NCI-H1436 treated with DMSO at 0.1 percent for 48 hours (cell line): ENCODE results near the gene EXOC6B.

Source experiments
- DNase-seq: peaks from one replicate; lab custom pipeline; 2025; lab: John Stamatoyannopoulos, UW

Gene EXOC6B

DNA sequence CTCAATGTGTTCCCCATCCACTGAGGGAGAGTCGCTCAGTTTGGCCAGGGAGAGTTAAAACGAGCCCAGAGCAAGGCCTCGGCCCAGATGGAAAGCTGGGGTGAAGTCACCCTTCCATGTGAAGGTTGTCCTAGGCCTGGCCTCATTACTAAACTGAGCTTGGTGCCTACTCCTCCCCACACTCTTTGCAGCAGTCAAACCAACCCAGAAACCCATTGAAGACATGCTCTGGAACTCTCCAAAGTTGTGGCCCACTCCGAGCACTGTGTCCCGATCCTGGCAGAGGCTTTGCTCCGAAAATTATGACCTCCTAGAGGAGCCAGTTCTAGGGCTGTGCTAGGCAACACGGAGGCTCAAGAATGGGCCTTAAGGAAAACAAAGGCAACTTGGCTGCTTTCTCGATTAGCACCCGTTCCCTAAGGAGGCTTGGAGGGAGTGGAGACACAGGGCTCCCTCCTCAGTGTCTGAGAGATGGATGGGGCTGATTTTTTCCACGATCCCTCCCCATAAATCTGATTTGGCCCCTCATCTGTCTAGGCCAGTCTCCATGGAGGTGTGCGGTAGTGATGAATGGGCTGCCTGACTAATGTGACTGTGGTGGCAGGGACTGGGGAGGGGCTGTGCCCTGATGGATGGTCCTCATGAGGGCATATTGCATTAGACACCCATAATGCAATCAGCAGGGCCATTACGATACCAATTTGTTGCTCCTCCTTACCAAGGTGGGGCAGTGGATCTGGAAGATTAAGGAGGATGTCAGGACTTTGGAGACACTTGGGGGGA, 666.4 kb downstream of the EXOC6B start:
- DNase-seq = no peak

DNA sequence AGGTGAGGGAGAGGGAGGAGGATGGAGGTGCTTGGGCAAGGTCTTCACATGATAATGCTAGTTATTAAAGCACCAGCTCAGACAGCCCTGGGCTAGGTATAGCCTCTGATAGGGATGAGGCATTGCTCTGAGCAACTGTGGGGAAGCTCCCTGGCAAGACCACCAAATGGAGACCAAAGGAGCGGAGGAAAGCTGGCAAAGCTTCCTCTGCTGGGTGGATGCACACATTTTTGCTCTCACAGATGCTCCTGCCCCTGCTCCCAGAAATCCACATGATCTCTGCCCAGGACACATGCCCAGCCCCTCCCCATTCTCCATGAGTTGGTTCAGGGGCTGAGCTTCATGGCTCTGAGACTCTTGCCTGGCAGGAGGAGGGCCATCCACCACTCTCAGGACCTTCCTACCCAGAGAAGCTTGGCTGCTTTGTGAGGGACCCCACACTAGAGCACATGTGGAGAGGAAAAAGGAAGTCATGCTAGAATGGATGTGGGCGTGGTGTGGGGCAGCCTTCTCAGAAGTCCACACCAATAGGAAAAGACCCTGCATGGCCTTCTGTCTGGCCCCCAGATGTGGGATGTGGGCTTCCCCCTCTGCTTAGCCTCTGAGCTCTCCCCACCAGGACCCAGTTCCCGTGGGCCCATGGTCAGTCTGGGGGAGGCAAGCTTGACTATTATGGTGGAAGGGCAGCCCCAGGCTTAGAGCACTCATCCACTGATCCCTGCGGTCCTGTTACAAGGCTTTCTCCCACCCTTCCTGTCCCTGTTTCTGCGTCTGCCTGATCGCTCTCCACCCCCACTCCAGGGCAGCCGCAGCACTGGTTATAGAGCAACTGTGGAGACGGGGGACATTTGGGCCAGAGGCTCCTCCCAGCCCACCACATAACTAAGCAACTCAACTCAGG, 667.7 kb downstream of the EXOC6B start:
- DNase-seq = no peak

DNA sequence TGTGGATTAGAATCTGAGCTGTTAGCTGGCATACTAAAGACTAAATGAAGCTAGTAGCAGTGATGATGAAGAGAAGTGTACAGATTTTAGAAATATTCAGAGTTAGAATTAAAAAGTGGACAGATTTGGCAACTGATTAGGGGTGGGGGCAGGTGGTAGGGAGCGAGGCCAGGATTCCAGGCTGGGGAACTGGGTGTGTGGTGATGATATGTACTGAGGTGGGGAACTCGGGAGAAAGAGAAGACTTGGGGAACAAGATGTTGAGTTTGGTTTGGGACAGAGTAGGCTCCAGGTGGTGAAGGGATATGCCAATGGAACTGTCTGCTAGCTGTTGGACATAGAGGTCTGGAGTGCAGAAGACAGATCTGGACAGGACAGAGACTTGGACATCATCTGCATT, 669.0 kb downstream of the EXOC6B start:
- no peak for DNase-seq

DNA sequence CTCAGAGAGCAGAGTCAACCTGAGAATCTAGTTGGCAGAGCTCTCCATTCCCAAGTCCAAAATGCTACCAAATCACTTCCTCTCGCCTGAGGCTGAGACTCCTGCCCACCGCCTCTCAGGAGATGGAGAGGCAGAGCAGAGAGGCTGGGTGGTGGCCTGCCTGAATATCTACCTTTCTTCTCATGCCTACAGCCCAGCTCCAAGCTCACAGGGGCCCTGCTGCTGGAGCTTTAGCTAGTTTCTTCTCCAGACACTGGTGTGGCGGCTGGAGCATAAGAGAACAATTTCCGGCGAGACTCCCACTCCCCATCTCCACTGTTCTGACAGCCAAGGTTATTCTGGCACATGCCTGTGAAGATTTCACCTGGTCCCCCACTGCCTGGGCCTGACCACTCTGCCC, 670.1 kb downstream of the EXOC6B start:
- no peak for DNase-seq

DNA sequence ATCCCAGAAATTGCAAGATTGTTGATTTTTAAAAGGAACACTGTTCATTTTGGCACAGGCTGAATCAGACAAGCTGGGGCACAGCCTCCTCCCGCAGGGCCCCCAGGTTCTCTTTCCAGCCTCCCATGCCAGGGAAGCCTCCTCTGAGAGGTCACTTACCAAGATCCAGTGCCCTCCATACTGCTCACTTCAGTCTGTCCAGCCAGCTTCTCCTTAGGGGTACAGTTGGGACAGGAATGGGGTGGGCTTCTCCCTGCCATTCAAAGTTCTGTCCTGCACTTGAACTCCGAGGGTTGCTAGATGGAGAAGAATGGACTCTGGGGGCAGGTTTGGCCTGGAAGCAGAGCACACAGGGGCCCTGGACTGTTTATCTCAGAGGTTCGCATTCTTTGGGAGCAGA, 670.7 kb downstream of the EXOC6B start:
- DNase-seq = no peak

DNA sequence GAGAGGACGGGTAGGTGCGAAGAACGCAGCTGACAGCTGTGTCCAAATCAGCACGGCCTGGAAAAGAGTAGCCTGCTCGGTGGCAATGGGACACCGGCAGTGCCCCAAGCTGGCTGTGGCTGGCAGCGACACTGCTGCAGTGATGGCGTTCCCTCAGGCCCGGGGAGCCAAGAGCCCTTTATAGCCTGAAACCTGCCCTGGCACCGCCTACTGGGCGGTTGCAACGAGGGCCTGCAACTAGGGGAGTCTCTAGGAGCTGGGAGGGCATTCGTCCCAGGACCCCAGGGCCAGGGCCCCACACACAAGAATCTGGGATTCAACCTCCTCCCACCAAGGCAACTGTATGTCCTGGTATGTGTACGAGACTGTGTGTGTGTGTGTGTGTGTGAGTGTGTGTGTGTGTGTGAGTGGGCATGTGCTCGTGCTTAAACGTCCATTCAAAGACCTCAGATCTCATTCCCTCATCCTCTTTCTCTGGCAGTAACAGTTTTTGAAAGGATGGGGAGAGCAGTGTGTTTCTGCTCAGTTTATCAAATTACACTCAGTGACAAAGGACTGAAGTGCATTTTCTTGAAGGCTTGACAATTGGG, 671.4 kb downstream of the EXOC6B start:
- DNase-seq = no peak

DNA sequence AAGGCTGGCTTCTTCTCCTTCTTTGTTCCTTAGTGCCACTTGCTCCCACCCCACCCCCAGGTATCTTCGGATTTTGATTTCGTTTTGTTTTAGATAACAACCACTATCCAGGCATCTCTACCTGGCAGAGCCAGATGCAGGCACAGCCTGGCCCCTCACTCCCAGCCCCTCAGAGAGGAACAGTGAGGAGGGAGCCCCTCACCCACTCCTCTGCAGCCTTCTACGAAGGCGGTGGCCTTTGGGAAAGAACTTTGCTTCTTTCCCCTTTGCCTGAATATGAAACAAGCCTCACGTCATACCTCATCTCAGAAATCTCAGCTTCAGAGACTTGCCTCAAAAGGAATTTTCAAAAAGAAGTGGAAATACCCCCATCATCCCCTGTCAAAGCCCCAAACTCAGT, 671.9 kb downstream of the EXOC6B start:
- no peak for DNase-seq

DNA sequence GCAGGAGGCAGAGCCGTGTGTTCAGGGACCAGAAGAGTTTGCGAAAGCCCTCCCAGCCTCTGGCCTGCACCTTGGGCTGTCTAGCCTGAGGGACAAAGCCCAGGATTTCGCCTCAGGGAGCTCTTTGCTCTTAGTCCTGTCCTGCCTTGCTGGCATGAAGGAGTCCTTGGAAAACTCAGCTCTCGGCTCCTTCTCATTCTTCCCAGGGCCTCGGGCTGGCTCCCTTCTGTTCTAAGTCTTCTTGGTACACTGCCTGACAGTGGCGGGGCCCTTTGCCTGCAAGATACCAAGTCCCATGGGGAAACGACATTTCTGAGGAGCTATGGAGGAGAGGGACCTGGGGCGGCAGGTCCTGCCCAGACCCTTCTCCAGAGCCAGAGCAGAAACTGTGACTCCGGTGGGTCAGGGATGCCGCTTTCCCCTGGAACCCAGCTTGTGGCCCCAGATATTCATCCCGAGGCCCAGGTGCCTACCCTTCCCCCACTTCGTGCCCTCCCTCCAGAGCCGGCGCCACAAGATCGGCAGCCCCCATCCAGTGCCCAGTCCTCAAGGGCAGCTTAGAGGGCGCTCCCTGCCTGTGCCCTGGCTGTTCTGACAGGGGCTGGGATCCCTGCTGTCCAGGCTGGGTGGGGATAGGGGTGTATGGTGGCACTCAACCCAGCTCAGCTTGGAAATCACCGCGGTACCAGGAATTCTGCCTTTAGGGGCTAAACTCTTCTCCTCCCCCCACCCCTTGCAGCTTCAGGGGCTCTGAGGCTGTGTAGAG, 672.6 kb downstream of the EXOC6B start:
- DNase-seq = no peak

DNA sequence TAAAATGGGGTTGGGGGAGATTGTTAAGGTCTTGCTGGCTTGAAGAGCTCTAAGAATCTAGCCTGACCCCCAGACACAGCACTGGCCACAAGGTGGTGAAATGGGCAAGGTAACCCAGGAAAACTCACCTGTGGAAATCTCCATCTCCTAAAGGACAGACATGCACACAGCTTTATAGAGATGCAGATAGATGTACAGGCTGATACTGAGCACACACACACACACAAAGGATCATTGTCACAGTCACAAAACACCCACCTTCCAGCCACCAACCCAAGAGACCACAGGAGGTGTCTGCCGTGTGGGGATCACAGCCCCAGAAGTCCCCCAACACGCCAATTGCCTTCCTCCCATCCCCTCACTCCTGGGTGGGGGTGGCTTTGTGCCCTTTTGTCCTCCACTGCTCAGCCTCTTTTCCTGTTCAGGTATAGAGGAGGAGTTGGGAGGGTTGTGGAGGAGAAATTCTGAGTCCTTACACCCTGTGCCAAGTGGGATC, 674.9 kb downstream of the EXOC6B start:
- no peak for DNase-seq

DNA sequence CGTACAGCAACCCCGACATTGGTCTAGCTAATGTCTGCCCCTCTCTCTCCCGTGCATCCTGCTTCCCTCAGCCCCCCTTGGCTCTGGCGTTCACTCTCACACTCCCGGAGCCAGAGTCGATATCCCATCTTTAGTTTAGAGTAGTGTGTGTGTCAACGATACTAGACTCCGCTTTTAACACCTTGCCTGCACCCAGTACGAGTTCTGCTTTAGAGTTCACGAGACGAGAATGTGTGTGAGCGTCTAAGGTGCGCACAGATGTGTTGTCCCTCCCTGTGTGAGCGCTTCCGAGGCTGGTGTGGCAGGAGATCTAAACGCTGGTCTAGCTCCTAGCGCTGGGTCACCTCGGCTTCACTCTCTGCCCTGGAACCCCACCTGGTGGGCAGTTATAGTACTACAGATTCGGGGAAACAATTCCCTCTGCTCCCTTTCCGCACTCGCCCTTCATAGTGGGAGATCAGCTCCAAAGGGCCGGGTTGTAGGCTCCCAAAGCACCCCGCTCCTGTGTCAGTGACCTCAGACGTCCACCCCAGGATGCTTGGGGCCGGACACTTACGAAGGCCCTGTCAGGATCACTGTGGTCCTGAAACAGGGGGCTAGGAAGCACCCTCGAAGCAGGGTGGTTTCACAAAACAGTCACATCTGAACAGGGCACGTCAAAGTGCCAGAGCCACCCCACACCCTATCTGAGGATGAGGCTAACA, 675.5 kb downstream of the EXOC6B start:
- DNase-seq = no peak

DNA sequence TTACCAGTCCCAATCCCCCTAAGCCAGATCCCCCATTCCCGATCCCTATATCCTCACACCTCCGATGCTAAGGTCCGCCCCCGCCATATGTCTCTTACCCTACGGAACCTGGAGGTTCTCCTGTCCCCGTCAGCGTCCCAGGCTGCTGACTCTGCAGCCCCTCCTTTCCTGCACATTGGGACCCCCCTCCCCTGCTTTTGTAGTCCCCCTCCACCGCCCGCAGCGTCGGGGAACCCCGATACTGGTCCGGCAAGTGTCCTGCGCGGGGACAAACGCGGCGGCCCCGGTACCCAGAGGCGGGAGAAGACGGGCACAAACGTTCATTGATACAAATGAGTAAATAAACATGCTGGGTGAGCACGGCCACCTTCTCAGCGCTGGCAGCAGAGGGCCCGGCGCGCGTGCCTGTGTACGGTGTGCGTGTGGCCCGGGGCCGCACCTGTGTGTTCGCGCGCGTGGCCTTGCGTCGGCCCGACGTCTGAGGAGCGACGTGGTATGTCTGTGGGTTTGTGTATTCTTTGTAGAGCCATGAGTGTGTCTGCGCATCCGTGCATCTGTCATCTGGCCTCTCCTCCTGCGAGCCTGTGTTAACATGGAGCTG, 676.2 kb downstream of the EXOC6B start:
- DNase-seq = no peak

DNA sequence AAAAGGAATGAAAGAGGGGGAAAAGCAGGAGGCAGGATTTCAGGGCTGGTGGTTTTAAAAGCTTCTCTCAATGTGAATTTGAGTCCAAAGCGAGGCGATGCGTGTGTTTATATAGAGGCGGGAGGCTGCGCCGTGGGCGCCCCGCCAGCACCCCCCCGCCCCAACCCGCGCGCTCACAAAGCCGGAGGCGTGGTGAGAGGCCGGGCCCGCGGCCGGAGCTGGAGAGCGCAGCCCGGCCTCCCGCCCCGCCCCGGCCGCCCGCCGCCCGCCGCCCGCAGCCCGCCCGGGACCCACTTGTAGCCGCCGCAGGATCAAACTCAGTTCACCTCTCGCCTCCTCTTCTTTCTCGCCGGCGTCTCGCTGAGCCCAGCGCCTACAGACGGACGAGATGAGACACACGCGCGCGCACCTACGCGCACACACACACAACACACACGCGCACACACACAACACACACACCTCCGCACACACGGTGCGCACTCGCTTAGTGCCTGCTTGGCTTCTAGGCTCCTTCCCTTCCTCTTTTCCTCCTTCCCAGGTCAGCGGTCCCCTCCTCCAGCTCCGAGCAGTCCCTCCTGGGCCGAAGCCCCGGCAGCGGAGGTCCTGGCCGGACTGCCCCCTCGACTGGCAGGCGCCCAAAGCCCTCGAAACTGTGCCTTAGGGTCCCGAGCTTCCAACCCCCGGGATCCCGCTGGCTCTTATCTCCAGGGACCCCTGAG, 676.8 kb downstream of the EXOC6B start:
- DNase-seq = no peak

DNA sequence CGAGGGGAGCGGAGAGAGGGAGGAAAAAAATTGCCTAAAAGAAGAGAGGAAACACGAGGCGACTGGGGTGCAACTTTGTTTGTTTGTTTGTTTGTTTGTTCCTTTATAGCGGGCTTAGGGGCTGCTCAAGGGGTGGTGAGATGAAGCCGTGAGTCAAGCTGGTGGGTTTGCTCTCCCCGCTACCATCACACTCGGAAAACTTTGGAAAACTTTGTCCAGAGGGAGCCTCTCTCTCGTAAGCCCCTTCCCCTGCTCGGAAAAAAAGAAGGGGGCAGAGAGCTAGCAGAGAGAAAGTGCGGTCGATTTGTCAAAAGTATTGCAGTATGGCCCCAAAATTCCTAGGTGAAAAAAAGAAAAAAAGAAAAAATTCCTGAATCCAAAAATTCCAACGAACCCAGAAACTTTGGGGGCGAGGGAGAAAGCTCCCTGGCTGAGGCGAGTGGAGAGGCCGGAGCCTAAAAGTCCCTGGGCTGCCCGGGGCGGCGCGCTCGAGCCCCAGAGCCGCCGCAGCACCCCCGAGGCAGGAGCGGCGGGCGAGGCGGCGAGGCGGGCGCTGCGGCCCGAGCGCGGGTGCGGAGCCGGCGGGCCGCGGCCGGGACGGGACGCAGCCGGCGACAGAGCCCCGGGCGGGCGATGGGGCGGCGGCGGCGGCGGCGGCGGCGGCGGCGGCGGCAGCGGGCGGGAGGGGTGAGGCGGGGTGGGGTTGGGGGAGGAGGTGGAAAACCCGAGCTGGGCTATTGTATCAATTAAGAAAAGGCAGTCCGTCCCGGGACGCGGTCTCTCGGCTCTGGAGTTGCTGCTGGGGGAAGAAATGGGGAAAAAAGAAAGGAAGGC, 677.6 kb downstream of the EXOC6B start:
- no peak for DNase-seq

DNA sequence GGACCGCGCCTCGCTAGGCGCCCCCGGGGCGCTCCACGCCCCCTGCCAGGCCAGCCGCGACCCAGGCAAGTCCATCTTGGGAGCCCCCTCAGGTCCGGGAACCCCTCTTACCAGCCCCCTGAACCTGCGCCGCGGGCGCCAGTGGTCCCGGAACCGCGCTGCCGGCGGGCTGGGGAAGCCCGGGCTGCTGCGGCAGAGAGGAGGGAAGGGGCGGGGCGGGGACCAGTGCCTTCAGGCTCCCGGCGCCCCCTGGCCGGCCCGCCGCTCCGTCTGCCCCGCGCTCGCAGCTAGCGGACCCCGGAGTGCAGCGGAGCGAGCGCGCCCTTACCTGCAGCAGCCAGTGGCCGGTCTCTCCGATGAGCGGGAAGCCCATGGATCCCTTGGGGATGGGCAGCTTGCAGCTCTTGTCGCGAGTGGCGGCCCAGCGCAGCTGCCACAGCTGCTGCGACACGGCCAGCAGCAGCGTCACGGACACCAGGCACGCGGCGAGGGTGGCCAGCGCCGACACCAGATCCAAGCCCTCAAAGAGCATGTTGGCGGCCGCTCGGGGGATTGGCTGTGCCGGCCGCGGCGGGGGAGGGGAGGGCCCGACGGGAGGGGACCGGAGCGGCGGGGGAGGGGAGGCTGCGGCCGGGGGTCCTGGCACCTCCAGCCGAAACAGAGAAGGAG, 678.4 kb downstream of the EXOC6B start, which contains the start of gene CYP26B1:
CYP26B1 (minus strand) TSS at position 560 of the 669 bp plus-strand sequence; CDS start at position 532, 28 bp downstream.
- DNase-seq = no peak

DNA sequence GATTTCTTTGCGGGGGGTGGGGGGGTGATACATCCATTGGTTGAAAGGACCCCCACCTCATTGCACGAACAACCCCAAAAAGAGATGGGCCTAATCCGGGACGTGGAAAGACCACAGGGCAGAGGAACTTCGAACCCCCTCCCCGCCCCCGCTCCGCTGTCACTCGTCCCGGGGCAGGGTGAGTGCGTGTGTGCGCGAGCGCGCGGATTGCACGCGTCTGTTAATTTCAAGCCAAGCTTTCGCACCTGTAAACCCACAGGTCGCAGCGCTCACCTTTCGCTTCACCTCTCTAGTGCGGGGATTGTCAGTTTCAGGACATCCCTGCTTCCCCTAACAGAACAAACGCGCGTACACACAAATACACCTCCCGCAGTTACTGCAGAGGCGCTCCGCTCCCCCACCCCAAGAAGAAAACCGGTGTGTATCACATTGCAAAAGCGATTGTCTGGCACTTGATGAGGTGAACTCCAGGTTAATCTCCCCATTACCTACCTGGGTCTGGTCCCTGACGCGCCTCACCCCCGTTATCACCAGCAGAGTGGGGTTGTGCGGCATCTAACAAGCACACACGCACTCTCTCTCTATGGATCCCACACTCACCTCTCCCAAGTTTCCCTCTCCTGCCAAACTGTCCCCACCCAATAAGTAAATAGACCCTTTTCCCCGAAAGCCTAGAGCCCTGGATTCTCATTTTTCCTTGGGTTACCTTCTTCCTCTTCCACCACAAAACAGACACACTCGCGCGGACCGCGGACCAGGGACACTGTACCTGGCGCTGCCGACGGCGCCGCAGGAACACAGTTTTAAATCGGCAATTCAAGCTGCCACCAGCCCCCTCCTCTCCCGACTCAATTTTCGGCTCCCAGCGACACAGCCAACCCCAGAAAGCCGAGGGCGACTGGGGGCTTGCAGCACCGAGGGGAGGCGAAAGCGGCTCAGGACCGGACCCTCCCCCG, 679.2 kb downstream of the EXOC6B start:
- DNase-seq = no peak

DNA sequence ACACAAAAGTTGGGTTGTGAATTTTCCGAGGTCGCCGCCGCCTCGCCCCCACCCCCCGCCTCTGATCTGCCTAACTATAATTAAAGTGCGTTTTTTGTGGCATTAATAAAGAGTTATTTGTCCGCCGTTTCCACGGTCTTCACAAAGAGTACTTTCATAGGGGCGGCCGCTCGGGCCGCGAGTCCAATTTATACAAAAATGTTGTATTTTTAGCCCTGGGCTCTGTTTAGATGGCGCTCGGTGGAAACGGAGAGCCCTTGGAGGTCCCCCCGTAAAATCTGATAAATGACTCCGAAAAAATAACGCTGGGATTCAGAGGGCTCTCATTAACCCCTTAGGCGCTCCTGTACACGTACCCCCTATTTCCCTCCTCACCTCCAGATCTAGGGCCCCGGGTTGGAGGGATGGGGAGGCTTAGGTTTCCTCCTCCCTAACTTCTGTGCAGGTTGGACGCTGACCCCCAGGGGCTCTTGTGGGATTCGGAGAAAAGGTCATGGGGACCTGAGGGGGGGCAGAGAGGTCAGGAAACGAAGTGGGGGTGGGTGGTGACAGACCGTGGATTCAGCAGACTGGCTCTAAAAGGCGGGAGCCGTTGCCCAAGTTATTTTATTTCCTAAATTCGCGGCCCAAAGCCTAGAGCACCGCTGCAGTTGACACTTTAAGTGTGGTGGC, 680.0 kb downstream of the EXOC6B start:
- no peak for DNase-seq

DNA sequence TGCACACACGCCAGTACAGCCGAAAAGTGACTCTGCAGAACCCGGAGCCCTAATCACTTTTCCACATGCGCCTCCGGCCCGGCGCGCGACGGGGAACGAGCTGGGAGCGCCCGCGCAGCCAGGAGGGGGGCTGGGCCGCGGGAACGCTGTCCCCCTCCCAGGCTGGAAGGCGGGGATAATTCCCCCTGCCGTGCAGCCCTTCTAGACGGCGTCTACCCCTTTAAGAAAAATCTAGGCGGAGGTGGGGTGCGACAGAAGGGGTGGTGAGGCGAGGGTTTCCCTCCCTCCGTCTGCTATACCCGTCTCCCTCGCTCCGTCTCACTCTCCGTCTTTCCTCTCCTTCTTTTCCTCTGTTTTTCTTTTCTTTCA, 680.6 kb downstream of the EXOC6B start:
- no peak for DNase-seq
